ENCODE results near the gene KRTCAP2. TPM values are rescaled to one million over a fixed set of nuclear protein-coding genes. Genes with fewer than 3 reads are reported as not detected.

The KRTCAP2 gene
- total RNA-seq, 1 experiment from 2014 or later: 156 TPM

- ChIA-PET POLR2A (ENCODE audit: unreplicated experiment) (interaction anchor here (0.6 to 1.2 kb wide), 2 partner anchors 16 to 31 kb away, joined by 4 to 17 read pairs; no protein-coding TSS in a partner anchor), CTCF (interaction anchor here (1.0 kb wide), 1 partner anchor 87 kb away, joined by 3 read pairs; no protein-coding TSS in a partner anchor)
- no peak overlapping the region for H3K27ac ChIP-seq
- TF ChIP-seq CTCF (conservative IDR thresholded peaks at IDR 0.05): no peak
- TF ChIP-seq EZH2 (IDR thresholded peaks at IDR 0.05; ENCODE audit: low read depth): no peak
- no peaks in the 10 kb centered on the region for H3K36me3 ChIP-seq (ENCODE audit: low read depth)
- H3K9me3 ChIP-seq (ENCODE audit: insufficient read depth, low read depth): no peaks in the 10 kb centered on the region
- intact Hi-C loops (cut with micrococcal nuclease; ENCODE audit: unreplicated experiment): loop anchor here (2.0 kb wide), 1 partner anchor 15 kb away; no protein-coding TSS in a partner anchor
- peaks cover 25% of the 10 kb centered on the region; the same call in 1 of the 2 replicates for H3F3A ChIP-seq (ENCODE audit: insufficient read depth, low read depth)
- no peak overlapping the region for H2AFZ ChIP-seq
- H4K20me1 ChIP-seq (ENCODE audit: insufficient read depth): no peaks in the 10 kb centered on the region
- peak overlapping the region; percentile 71 for H3K4me2 ChIP-seq
- H3K4me3 ChIP-seq: no peak overlapping the region
- no peak for DNase-seq
- BruUV-seq (replicated peaks): no TSS peak
- H3K4me1 ChIP-seq (replicated peaks; ENCODE audit: insufficient read depth): peaks cover 25% of the 10 kb centered on the region
- H3K9me2 ChIP-seq (ENCODE audit: insufficient read depth): no peaks in the 10 kb centered on the region
- no peaks in the 10 kb centered on the region for H3K27me3 ChIP-seq (ENCODE audit: insufficient read depth, low read depth)
- peaks cover 1% of the 10 kb centered on the region; the same call in 1 of the 2 replicates for H3K79me2 ChIP-seq (ENCODE audit: low read depth)
These were observed 4.8 kb upstream of the KRTCAP2 start for GRCh38 chr1:155177918-155178281.

- intact Hi-C loops (cut with micrococcal nuclease; ENCODE audit: unreplicated experiment): loop anchor here (2.0 kb wide), 1 partner anchor 15 kb away; no protein-coding TSS in a partner anchor
- H3K79me2 ChIP-seq (ENCODE audit: low read depth): peaks cover 7% of the 10 kb centered on the region
- POLR2A ChIA-PET (ENCODE audit: unreplicated experiment): interaction anchor here (0.6 to 1.2 kb wide), 3 partner anchors 17 to 147 kb away, joined by 3 to 17 read pairs (median 4); no protein-coding TSS in a partner anchor
These were observed 4.3 kb upstream of the KRTCAP2 start for GRCh38 chr1:155177192-155177917.

More at GRCh38 chr1:155177192-155177917, 4.3 kb upstream of the KRTCAP2 start:
- Histone ChIP-seq H3K9me2 (ENCODE audit: insufficient read depth) (no peaks in the 10 kb centered on the region), H3K27me3 (ENCODE audit: insufficient read depth, low read depth) (no peaks in the 10 kb centered on the region), H3K4me2 (peak overlapping the region; percentile 71), H3K27ac (peak overlapping the region; percentile 63), H3K4me1 (replicated peaks; ENCODE audit: insufficient read depth) (peaks cover 25% of the 10 kb centered on the region), H4K20me1 (ENCODE audit: insufficient read depth) (no peaks in the 10 kb centered on the region), H2AFZ (no peak overlapping the region), H3K36me3 (ENCODE audit: low read depth) (no peaks in the 10 kb centered on the region), H3K4me3 (peak overlapping the region; percentile 28; the same call in 1 of the 2 replicates), H3F3A (ENCODE audit: insufficient read depth, low read depth) (peaks cover 25% of the 10 kb centered on the region; the same call in 1 of the 2 replicates), H3K9me3 (ENCODE audit: insufficient read depth, low read depth) (no peaks in the 10 kb centered on the region)
- BruUV-seq (replicated peaks): no TSS peak
- TF ChIP-seq EZH2 (IDR thresholded peaks at IDR 0.05; ENCODE audit: low read depth): no peak
- TF ChIP-seq CTCF (conservative IDR thresholded peaks at IDR 0.05): no peak
- CTCF ChIA-PET: interaction anchor here (0.5 to 1.1 kb wide), 4 partner anchors 16 to 216 kb away, joined by 3 to 13 read pairs (median 8); no protein-coding TSS in a partner anchor
- DNase-seq: peak; percentile 79 to 85

All from PC-9 (cell line).